GM21529 (cell line): ENCODE data around the gene LASP1.
"Not testable (repeated sequence)": the region's sequence is repeated elsewhere in the genome, so short reads cannot be mapped to it uniquely, and the experiment has no call there.

Source experiments
- ATAC-seq: cut with Tn5 transposase; IDR thresholded peaks from one replicate; pipeline ENCODE4 v1.9.1; 2021; ENCODE audit not compliant: unreplicated experiment

LASP1 gene

GRCh38 chr17:38925263-38925995 lies 55.6 kb downstream of the LASP1 start, which contains the start of gene LASP1NB:
LASP1NB (plus strand) TSS chr17:38925614.
- ATAC-seq: no peak

- ATAC-seq: no peak
These were observed 56.6 kb downstream of the LASP1 start for GRCh38 chr17:38926293-38927070.

- not testable (repeated sequence) for ATAC-seq
These were observed 60.9 kb downstream of the LASP1 start for GRCh38 chr17:38930782-38931181.

GRCh38 chr17:38933962-38934361 lies 64.1 kb downstream of the LASP1 start:
- not testable (repeated sequence) for ATAC-seq

- no peak for ATAC-seq
These were observed 70.1 kb downstream of the LASP1 start for GRCh38 chr17:38939987-38940386.

- ATAC-seq: no peak
These were observed 70.5 kb downstream of the LASP1 start for GRCh38 chr17:38940404-38940803.

- ATAC-seq: no peak
These were observed 73.0 kb downstream of the LASP1 start for GRCh38 chr17:38942696-38943334.

- no peak for ATAC-seq
These were observed 73.7 kb downstream of the LASP1 start for GRCh38 chr17:38943607-38944006.

GRCh38 chr17:38947189-38947588 lies 77.3 kb downstream of the LASP1 start:
- ATAC-seq: no peak

- not testable (repeated sequence) for ATAC-seq
These were observed 83.9 kb downstream of the LASP1 start for GRCh38 chr17:38953800-38954199.

- ATAC-seq: no peak
These were observed 88.5 kb downstream of the LASP1 start for GRCh38 chr17:38958326-38958725.

GRCh38 chr17:38958756-38959155 lies 88.9 kb downstream of the LASP1 start:
- ATAC-seq: no peak

GRCh38 chr17:38959508-38959907 lies 89.7 kb downstream of the LASP1 start:
- ATAC-seq: no peak

GRCh38 chr17:38960402-38960801 lies 90.5 kb downstream of the LASP1 start:
- no peak for ATAC-seq

GRCh38 chr17:38961413-38961812 lies 91.6 kb downstream of the LASP1 start:
- no peak for ATAC-seq

GRCh38 chr17:38967290-38967738 lies 97.5 kb downstream of the LASP1 start, which contains the start of gene FBXO47:
FBXO47 (minus strand) TSS chr17:38967403; CDS start chr17:38963025, 4,378 bp downstream.
- no peak for ATAC-seq

- ATAC-seq: no peak
These were observed 99.4 kb downstream of the LASP1 start for GRCh38 chr17:38969281-38969680.

GRCh38 chr17:38970128-38970527 lies 100.3 kb downstream of the LASP1 start:
- ATAC-seq: no peak

GRCh38 chr17:38970804-38971203 lies 100.9 kb downstream of the LASP1 start:
- ATAC-seq: no peak
